Body of pancreas (tissue), 4 donors: ENCODE measurements around the gene IPO4. TPM values are rescaled to one million over a fixed set of nuclear protein-coding genes. Genes with fewer than 3 reads are reported as not detected.

Experiments used
- ATAC-seq: fragments of 150-250 bp; one replicate; pipeline ENCODE4 v1.9.1; 2016
- DNase-seq, 4 donors: peaks; one replicate each; pipeline ENCODE4 v3.0.0-alpha.2; 2019
- H3K27ac ChIP-seq, 4 donors: fragments of 200-600 bp; sonication (generic); 1 replicate in 3 of 4; 2 replicates in 1 of 4; pipeline versions ENCODE4 v1.5.1 to v1.6.1; 2016 to 2019; ENCODE audit warnings: mild to moderate bottlenecking in 1 of 4, mixed read lengths in 1 of 4, moderate library complexity in 1 of 4
- H3K27me3 ChIP-seq, 2 donors: fragments of 200-600 bp; sonication (generic); one replicate each; pipeline ENCODE4 v1.6.0; 2016; ENCODE audit warnings: mild to moderate bottlenecking in 1 of 2
- H3K36me3 ChIP-seq, 2 donors: fragments of 200-600 bp; sonication (generic); replicated peaks in 1 of 2; 2 replicates each; pipeline ENCODE4 v1.5.1; 2016; ENCODE audit warnings: low read depth in 2 of 2; ENCODE audit not compliant: insufficient read depth in 1 of 2
- H3K4me1 ChIP-seq: fragments of 200-600 bp; sonication (generic); one replicate; pipeline ENCODE4 v1.6.0; 2016
- H3K4me3 ChIP-seq, 2 donors: fragments of 200-600 bp; sonication (generic); 1 replicate in 1 of 2; 2 replicates in 1 of 2; pipeline ENCODE4 v1.5.1; 2016 to 2019
- H3K9me3 ChIP-seq, 3 donors: fragments of 200-600 bp; sonication (generic); 1 replicate in 2 of 3; 2 replicates in 1 of 3; pipeline ENCODE4 v1.5.1; 2016
- CTCF ChIP-seq, 7 experiments: fragments of 450-650 bp in 4 of 7; fragments of 200-600 bp in 3 of 7; sonication (generic) in 3 of 7; IDR thresholded peaks; one replicate each; pipeline ENCODE4 v1.5.1; 2016 to 2019; ENCODE audit warnings: antibody characterized with exemption in 7 of 7
- POLR2A ChIP-seq, 3 donors: fragments of 450-650 bp; IDR thresholded peaks; one replicate each; pipeline ENCODE4 v1.6.1; 2016; ENCODE audit warnings: antibody characterized with exemption in 3 of 3, mild to moderate bottlenecking in 2 of 3
- WGBS, 2 donors: methylation state at CpG; one replicate each; pipeline ENCODE4 v1.1.5; 2017; 5-methylcytosine and 5-hydroxymethylcytosine counted together
- intact Hi-C: fragments of 100-400 bp; cut with DNase I; formaldehyde crosslinking; loops from one replicate; pipeline ENCODE4 v1.15.1; 2023
- total RNA-seq, 2 donors: library from RNA; depleted of rRNA; stranded (reverse); fragments of >200 nt; gene quantifications; one replicate each; pipeline ENCODE4 v1.1.0, GENCODE V29; 2016

The IPO4 gene
- total RNA-seq, 2 donors from 2014 or later: 30.4 to 73.5 TPM

GRCh38 chr14:24194873-24195185, 6.2 kb upstream of the IPO4 start:
- ATAC-seq: no peak
- intact Hi-C loops: no loop called here
- Histone ChIP-seq H3K27ac (peak overlapping the region; percentile 92 to 98 (median 96)), H3K9me3 (no peaks in the 10 kb centered on the region), H3K4me1 (peaks cover 54% of the 10 kb centered on the region), H3K27me3 (no peaks in the 10 kb centered on the region), H3K4me3 (peak overlapping the region; percentile 78 to 87), H3K36me3 (peaks cover 0 to 6% of the 10 kb centered on the region in 2 donors)
- DNase-seq: no peak
- WGBS, 2 donors: 13 to 18% methylated on average over 3 to 8 of the region's 8 CpGs
- TF ChIP-seq CTCF (IDR thresholded peaks at IDR 0.05) (no peak), POLR2A (IDR thresholded peaks at IDR 0.05) (no peak)

GRCh38 chr14:24194186-24194872, 5.7 kb upstream of the IPO4 start:
- WGBS, 2 donors: 47 to 57% methylated on average over 7 of the region's 7 CpGs
- H3K4me1 ChIP-seq: peaks cover 56% of the 10 kb centered on the region
- peak overlapping the region; percentile 92 to 98 (median 96) for H3K27ac ChIP-seq
- H3K4me3 ChIP-seq: peak overlapping the region in 1 of 2 donors; percentile 87
- TF ChIP-seq POLR2A (IDR thresholded peaks at IDR 0.05): no peak
- TF ChIP-seq CTCF (IDR thresholded peaks at IDR 0.05): no peak
- intact Hi-C loops: no loop called here
- no peaks in the 10 kb centered on the region for H3K27me3 ChIP-seq
- no peak for ATAC-seq
- H3K36me3 ChIP-seq: peaks cover 0 to 3% of the 10 kb centered on the region in 2 donors
- H3K9me3 ChIP-seq: no peaks in the 10 kb centered on the region
- DNase-seq: no peak

DNA sequence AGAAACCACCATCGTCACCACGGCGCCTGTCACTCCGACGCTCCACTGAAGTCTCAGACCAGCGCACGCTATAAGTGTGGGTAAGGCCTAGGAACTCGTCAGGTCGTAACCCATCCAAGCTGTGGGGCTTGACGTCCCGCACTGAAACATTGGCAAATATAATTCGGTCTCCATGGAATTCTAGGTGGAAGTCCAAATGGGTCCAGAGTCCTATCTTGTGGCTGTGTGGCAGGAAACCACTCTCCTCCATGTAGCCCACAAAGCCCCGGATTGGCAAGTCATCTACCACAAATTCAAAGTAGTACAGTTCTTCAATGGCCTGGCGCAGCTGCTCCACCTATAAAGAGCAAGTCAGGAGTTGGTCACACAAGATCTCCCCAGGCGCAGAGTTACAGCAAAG, 4.3 kb upstream of the IPO4 start:
- no peak overlapping the region for H3K4me3 ChIP-seq
- intact Hi-C loops: no loop called here
- ATAC-seq: no peak
- H3K4me1 ChIP-seq: peaks cover 54% of the 10 kb centered on the region
- no peak overlapping the region for H3K27ac ChIP-seq
- H3K27me3 ChIP-seq: no peaks in the 10 kb centered on the region
- peaks cover 0 to 3% of the 10 kb centered on the region in 2 donors for H3K36me3 ChIP-seq
- 92 to 93% methylated on average over 4 to 15 of the region's 15 CpGs for WGBS, 2 donors
- DNase-seq: no peak
- H3K9me3 ChIP-seq: no peaks in the 10 kb centered on the region
- TF ChIP-seq POLR2A (IDR thresholded peaks at IDR 0.05) (no peak), CTCF (IDR thresholded peaks at IDR 0.05) (no peak)

- no peaks in the 10 kb centered on the region for H3K27me3 ChIP-seq
- intact Hi-C loops: no loop called here
- DNase-seq (no peak), ATAC-seq (no peak)
- H3K4me1 ChIP-seq: peaks cover 50% of the 10 kb centered on the region
- TF ChIP-seq CTCF (IDR thresholded peaks at IDR 0.05): no peak
- H3K9me3 ChIP-seq: no peaks in the 10 kb centered on the region
- no peak overlapping the region for H3K27ac ChIP-seq
- 83 to 88% methylated on average over 7 to 10 of the region's 10 CpGs for WGBS, 2 donors
- no peak overlapping the region for H3K4me3 ChIP-seq
- H3K36me3 ChIP-seq: peaks cover 0 to 3% of the 10 kb centered on the region in 2 donors
Measured at GRCh38 chr14:24190416-24190815, 1.8 kb upstream of the IPO4 start.

- Histone ChIP-seq H3K9me3 (no peaks in the 10 kb centered on the region), H3K4me1 (peaks cover 45% of the 10 kb centered on the region), H3K27me3 (no peaks in the 10 kb centered on the region), H3K36me3 (peaks cover 0 to 6% of the 10 kb centered on the region in 2 donors), H3K27ac (peak overlapping the region in 2 of 4 donors; percentile 15 to 87), H3K4me3 (no peak overlapping the region)
- no peak for DNase-seq
- ATAC-seq: no peak
- WGBS, 2 donors: 84 to 90% methylated on average over 9 of the region's 9 CpGs
- intact Hi-C loops: no loop called here
- no peak for TF ChIP-seq POLR2A (IDR thresholded peaks at IDR 0.05)
- no peak for TF ChIP-seq CTCF (IDR thresholded peaks at IDR 0.05)
Measured at GRCh38 chr14:24189460-24189859, 844 bp upstream of the IPO4 start.
